Nucleus accumbens (tissue), 56 donors: ENCODE measurements around the gene GALNT16.
"Not testable (repeated sequence)": the region's sequence is repeated elsewhere in the genome, so short reads cannot be mapped to it uniquely, and the experiment has no call there.

Experiments
- DNase-seq, 56 donors: peaks; one replicate each; lab custom pipeline; 2025; lab: John Stamatoyannopoulos, UW

The GALNT16 gene

GRCh38 chr14:69357544-69358200 lies 97.7 kb downstream of the GALNT16 start:
- DNase-seq, result no peak

- no peak for DNase-seq
Observed at GRCh38 chr14:69358233-69358963, 98.4 kb downstream of the GALNT16 start.

- peak in 7 of 56 donors; percentile 12 to 47 (median 21) for DNase-seq
Observed at GRCh38 chr14:69358966-69359365, 99.0 kb downstream of the GALNT16 start.

- DNase-seq, result no peak
Observed at GRCh38 chr14:69360438-69361108, 100.6 kb downstream of the GALNT16 start.

GRCh38 chr14:69363055-69363454 lies 103.1 kb downstream of the GALNT16 start:
- peak in 32 of 56 donors; percentile 5 to 64 (median 30) for DNase-seq

GRCh38 chr14:69363964-69364363 lies 104.0 kb downstream of the GALNT16 start:
- DNase-seq, result no peak

- no peak for DNase-seq
Observed at GRCh38 chr14:69364378-69364777, 104.4 kb downstream of the GALNT16 start.

- DNase-seq, result no peak
Observed at GRCh38 chr14:69366069-69366468, 106.1 kb downstream of the GALNT16 start.

- no peak for DNase-seq
Observed at GRCh38 chr14:69366761-69367160, 106.8 kb downstream of the GALNT16 start.

GRCh38 chr14:69368381-69368780 lies 108.4 kb downstream of the GALNT16 start:
- no peak for DNase-seq

- DNase-seq, result no peak
Observed at GRCh38 chr14:69370061-69370460, 110.1 kb downstream of the GALNT16 start.

- DNase-seq, result no peak
Observed at GRCh38 chr14:69372146-69372545, 112.2 kb downstream of the GALNT16 start.

- no peak for DNase-seq
Observed at GRCh38 chr14:69373104-69373503, 113.1 kb downstream of the GALNT16 start.

GRCh38 chr14:69374235-69374634 lies 114.3 kb downstream of the GALNT16 start:
- no peak for DNase-seq

GRCh38 chr14:69375182-69375581 lies 115.2 kb downstream of the GALNT16 start:
- no peak for DNase-seq

- no peak for DNase-seq
Observed at GRCh38 chr14:69375722-69376121, 115.8 kb downstream of the GALNT16 start.

GRCh38 chr14:69376439-69376838 lies 116.5 kb downstream of the GALNT16 start:
- no peak for DNase-seq

GRCh38 chr14:69378274-69378673 lies 118.3 kb downstream of the GALNT16 start:
- DNase-seq, result no peak

- no peak for DNase-seq
Observed at GRCh38 chr14:69387311-69387710, 127.4 kb downstream of the GALNT16 start.

GRCh38 chr14:69391400-69391799 lies 131.4 kb downstream of the GALNT16 start:
- not testable (repeated sequence) for DNase-seq

GRCh38 chr14:69392481-69392880 lies 132.5 kb downstream of the GALNT16 start:
- DNase-seq, result no peak

GRCh38 chr14:69395929-69396328 lies 136.0 kb downstream of the GALNT16 start:
- no peak for DNase-seq
